SK-N-SH (cell line): ENCODE measurements around the gene CPZ.

Experiments
- CTCF ChIP-seq: fragments of 200-600 bp; sonication (generic); IDR thresholded peaks from 2 replicates; pipeline ENCODE4 v1.6.1; 2017; ENCODE audit warnings: antibody characterized with exemption, mild to moderate bottlenecking, moderate library complexity
- IRF3 ChIP-seq: fragments of 150-350 bp; IDR thresholded peaks from 2 replicates; pipeline ENCODE4 v1.6.1; 2016; ENCODE audit warnings: mild to moderate bottlenecking, low read depth, low read length
- JUND ChIP-seq: IDR thresholded peaks from 2 replicates; pipeline ENCODE4 v1.4.0; 2012
- TAF1 ChIP-seq: IDR thresholded peaks from 2 replicates; pipeline ENCODE4 v1.6.1; 2012; ENCODE audit warnings: low read depth, mild to moderate bottlenecking, low read length, moderate library complexity, borderline replicate concordance

GRCh38 chr4:8557151-8558076 is 35.2 kb upstream of the CPZ start:
- TF ChIP-seq CTCF (no peak), JUND (no peak), IRF3 (no peak), TAF1 (no peak)
